HG03139 (cell line): ENCODE measurements around the gene FXYD1.
"Not testable (repeated sequence)": the region's sequence is repeated elsewhere in the genome, so short reads cannot be mapped to it uniquely, and the experiment has no call there.

Experiments
- ATAC-seq: cut with Tn5 transposase; IDR thresholded peaks from one replicate; pipeline ENCODE4 v1.9.1; 2021; ENCODE audit not compliant: unreplicated experiment

The FXYD1 gene

DNA sequence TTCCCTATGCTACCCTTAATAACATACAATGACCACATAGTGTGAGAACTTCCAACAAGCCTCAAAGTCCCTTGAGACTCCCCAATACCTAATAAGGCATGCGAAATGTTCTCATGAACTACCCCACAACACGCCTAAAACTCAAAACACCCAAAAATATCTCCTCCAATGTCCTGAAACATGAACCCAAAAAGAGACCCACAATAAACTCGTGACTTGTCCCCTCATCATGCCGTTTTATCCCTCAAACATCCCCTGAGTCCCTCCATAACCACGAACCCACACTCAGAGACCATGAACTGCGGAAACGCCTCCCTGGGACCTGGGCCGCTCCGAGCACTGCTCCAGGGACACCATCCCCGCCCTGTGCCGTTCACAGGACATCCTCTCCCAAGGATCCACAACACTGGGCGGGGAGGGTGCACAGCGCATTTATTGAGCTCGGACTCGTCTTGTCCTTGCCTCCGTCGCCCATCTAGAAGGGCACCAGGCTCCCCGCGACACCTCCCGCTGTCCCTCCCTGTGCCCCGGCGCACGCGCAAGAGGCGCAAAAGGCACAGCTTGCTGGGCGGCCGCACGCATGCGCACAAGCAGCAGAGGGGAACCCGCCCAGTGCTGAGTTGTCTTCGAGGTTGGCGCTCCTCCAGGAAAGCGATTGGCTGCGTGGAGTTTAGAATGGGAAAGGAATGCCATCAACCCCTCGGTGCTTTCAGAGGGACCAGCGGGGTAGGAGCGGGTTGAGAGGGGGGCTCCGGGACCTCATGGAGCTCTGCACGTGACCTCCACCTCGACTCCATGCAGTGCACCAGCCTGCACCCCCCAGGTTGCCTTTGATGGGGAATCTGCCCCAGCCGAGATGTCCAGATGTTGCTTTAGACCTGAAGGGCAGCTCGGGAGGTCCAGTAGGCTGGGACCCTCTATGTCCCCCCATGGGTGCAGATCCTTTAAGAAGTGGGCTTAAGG, 14.2 kb upstream of the FXYD1 start:
- peak; percentile 47 for ATAC-seq

DNA sequence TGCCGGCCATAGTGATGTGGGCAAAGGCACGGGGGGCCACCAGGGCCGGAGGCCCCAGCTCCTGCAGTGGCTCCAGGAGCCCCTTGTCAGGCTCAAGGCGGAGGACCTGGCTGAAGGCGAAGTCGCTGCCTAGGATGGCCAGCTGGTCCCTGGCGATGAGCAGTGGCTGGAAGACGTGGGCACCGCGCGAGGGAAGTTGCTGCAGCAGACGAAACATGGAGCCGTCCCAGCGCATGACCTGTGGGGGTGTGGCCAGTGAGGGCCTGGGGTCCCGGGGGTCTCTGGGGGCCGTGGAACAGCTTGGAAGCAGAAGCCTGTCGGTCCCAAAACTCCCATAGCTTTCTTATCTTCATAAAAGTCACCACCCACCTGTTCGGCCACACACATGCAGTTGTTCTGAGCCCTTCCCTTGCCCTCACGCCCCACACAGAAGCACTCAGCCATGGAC, 13.3 kb upstream of the FXYD1 start:
- no peak for ATAC-seq

DNA sequence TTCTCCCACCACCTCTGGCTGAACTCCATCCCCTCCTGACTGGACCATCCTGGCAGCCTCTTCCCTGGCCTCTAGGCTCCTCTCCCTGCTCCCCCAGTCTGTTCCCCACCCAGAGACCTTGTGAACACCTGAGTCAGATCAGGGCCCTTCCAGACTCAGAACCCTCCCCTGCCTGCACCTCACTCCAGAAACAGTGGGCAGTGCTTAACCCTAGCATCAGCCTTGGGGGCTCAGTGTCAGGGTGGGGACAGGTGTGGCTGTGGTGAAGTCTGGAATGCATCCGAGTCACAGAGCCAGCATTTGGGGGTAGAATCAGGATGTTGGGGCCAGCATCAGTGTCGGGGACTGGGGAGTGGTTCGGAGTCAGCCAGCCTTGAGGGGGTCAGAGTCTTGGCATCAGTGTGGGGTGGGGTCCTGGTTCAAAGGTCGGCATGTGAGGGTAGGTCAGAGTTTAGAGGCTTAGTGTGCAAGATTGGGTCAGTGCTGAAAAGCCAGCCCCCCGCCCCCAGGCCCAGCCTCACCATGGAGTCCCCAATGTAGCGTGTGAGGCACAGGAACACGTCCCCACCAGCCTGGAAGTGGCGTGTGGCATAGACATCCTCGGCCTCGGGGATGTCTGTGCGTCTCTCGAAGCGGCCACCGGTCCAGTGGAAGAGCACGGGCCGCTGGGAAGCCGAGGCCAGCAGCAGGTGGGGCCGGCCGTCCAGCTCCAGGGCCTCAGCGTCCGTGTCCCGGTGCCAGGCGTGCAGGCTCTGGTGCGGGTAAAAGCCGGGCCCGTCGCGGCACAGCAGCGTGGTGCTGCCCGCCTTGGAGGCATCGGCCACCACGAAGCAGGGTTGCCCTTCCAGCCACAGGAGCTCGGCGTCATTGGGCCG, 12.6 kb upstream of the FXYD1 start:
- no peak for ATAC-seq

DNA sequence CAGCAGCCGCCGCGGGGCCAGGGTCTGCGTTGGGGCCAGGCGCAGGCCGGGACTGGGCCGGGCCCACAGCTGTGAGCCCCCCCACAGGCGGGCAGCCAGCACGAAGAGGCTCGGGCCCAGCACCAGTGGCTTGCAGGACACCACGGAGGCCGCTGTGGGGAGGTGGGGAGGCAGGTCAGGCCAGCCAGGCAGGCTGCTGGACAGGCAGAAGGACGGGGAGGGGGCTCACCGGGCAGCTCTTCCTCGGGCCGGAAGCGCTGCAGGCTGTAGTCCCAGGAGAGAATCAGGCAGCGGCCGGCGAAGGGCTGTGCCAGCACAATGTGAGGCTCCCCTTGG, 12.0 kb upstream of the FXYD1 start:
- no peak for ATAC-seq

DNA sequence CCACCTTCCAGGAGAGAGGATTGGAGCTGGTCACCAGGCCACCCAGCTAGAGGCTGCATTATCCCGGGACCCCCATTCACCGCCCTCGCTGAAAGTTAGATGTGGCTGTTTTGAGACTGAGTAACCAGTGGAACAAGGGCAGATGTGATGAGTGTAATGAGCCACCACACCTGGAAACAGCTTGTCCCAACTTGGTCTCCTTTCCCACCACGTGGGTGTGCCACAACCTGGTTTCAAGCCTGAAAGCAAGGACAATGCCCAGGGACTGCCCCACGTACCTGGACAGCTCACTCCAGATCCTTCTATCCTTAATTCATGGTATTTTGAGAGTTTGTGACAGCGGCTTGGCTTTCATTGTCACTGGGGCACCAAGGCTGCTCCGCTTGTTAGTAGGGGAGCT, 10.8 kb upstream of the FXYD1 start:
- no peak for ATAC-seq

DNA sequence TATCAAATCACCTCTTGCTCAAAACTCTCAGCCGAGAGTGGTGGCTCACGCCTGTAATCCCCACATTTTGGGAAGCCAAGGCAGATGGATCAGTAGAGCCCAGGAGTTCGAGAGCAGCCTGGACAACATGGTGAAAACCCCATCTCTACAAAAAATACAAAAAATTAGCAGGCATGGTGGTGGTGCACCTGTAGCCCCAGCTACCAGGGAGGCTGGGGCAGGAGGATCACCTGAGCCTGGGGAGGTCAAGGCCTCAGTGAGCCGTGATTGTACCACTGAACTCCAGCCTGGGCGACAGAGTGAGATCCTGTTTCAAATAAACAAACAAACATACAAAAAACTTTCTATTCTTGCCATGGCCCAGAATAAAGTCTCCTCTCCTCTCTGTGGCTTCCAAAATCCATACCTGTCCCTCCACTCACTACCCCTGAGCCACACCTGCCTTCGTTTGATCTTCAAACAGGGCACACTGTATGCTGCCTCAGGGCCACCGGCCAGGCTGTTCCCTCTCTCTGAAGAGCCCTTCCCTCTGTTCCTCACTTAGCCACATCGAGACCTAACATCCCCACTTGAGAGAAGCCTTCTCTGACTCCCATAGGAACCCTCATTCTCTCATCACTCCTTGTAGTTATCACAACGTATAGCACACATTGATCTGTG, 10.1 kb upstream of the FXYD1 start:
- ATAC-seq = no peak

DNA sequence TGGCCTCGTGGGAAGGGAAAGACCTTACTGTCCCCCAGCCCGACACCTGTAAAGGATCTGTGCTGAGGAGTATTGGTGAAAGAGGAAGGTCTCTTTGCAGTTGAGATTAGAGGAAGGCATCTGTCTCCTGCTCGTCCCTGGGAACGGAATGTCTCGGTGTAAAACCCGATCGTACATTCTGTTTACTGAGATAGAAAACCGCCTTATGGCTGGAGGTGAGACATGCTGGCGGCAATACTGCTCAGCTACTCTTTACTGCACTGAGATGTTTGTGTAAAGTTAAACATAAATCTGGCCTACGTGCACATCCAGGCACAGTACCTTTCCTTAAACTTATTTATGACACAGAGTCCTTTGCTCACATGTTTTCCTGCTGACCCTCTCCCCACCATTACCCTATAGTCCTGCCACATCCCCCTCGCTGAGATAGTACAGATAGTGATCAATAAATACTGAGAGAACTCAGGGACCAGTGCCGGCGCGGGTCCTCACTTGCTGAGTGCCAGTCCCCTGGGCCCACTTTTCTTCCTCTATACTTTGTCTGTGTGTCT, 8.8 kb upstream of the FXYD1 start:
- ATAC-seq = not testable (repeated sequence)

DNA sequence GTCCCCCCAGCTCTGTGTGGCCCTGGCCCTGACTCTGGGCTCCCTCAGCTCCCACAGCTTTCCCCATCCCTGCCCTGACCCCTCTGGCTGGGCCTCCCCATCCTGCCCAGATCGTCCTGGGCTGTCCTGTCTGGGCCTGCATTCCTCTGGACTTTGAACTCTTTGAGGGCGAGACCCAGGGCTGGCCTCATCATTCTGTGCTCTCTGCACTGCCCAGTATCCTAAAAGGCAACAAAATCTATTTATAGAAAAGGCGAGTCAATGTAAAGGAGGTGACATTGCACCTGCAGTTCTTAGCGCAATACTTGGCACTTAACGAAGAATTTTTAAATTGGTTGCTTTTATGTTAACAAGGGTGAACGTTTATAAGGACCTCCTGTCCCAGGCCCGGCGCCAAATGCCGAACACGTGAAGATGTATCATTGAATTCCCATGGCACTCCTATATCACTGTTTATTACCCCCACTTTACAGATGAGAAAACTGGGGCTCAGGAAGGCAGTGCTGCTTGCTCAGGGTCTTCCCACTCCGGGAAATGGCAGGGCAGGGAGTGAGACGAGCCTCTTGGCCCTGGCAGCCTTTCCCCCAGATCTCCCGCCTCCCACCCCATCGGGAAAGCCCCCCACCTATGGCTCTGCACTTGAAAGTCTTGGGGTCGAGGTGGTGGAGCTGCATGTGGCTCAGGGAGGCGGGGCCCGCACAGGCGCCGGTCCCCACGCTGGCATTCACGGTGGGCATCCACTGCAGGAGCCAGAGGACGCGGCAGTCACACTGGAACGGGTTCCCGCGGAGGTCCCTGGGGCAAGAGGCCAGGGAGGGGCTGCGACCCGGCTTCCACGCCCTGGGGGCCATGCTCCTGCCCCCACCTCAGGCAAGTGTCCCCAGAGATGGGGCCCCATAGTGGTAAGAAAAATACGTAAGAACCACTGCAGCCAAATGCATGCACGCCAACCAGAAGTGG, 7.6 kb upstream of the FXYD1 start:
- ATAC-seq = no peak

DNA sequence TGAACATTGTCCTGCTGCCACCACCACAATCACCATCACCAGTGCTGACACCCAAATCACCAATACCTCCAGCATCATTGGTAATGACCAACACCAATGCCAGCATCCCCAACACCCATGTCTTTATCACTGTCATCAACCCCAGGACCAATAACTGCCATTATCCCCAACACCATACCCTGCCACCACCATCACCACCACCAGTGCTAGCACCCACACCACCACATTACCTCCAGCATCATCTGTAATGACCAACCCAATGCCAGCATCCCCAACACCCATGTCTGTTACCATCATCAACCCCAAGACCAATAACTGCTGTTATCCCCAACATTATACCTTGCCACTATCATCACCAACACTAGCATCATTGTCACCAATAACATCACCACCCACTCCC, 6.4 kb upstream of the FXYD1 start:
- no peak for ATAC-seq

DNA sequence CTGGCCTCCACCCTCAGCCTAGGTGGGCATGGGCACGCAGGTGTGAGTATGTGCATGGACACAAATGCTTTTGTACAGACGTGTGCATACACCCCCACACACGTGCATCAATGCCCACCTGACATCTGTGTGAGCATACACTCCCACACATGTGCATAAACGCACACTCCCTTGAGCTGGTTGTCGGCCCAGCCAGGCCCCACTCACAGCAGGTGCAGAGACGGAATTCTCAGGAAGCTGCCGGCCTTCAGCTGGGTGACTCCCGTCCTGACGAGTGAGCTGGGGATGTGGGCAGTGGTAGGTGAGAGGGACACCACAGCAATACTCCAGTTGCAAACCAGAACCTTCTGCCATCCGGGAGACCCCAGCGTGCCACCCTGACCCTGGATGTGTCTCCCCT, 4.8 kb upstream of the FXYD1 start:
- ATAC-seq = no peak

DNA sequence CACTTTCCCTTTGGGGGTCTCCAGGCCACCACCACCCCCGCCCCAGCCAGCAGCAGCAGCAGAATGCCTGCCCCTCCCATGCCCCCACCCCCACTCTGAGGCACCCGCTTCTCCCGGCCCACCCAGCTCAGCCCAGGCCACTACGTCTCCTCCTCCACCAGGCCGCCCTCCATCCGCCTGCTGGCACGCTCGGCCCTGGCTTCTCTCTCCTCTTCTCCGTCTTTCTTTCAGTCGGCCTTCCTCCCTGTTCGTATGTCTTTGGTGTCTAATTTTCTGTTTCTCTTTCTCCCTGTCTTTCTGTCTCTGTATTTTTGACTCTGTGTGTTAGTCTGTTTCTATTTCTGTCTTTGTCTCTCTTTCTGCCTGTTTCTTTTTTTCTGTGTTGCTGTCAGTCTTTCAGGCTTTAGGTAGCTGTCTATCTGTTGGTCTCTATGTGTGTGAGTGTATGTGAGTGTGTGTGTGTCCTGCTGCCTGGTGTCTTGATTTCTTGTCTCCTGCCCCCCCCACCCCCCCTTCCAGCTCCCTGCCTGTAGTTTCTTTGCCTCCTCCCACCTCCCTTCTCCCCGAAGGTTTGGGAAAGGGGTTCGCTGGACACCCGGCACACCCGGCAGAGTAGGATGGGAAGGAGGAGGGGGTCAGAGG, 3.9 kb upstream of the FXYD1 start, which contains the start of gene LGI4:
Gene LGI4 (minus strand): TSS at position 459 of the 642 bp plus-strand sequence. CDS start 379 bp downstream, at position 80.
- ATAC-seq = no peak

DNA sequence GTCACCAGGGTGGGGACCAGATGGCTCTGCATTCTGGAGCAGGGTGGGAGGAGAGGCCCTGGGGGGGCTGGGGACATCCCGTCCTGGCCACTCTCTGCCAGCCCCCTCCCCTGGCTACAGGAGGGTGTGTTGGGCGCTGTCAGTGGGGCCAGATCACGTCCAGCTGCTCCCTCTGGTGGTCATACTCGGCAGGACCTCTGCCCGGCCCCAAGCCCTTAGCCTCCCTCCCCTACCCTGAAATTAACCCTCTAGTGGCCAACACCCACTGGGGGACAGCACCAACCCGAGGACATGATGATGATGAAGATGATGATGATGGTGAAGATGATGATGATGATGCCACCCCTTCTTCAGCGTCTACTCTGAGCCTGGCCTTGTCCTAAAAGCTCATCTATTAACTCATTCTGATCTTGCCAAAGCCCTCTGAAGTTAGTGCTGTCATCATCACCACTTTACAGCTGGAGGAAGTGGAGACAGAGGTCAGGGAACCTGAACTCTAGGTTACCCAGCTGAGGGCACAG, 3.2 kb upstream of the FXYD1 start:
- ATAC-seq = no peak

DNA sequence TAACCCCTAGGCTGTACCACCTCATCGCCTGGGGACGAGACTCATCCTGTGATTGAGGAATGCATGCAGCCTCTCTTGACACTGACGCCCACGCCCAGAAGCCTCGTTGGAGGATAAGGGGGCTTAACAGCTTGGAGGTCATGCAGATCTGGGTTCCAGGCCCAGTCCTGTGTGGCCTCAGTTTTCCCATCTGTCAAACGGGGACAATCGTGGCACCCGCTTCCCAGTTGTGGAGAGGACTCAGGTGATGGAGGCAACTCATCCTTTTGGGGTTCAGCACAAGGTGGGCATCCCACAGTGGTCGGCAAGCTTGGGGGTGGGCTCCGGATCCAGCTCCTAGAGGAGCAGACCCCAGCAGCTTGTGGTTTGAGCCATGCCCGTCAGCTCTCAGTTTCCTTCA, 2.4 kb upstream of the FXYD1 start:
- no peak for ATAC-seq

DNA sequence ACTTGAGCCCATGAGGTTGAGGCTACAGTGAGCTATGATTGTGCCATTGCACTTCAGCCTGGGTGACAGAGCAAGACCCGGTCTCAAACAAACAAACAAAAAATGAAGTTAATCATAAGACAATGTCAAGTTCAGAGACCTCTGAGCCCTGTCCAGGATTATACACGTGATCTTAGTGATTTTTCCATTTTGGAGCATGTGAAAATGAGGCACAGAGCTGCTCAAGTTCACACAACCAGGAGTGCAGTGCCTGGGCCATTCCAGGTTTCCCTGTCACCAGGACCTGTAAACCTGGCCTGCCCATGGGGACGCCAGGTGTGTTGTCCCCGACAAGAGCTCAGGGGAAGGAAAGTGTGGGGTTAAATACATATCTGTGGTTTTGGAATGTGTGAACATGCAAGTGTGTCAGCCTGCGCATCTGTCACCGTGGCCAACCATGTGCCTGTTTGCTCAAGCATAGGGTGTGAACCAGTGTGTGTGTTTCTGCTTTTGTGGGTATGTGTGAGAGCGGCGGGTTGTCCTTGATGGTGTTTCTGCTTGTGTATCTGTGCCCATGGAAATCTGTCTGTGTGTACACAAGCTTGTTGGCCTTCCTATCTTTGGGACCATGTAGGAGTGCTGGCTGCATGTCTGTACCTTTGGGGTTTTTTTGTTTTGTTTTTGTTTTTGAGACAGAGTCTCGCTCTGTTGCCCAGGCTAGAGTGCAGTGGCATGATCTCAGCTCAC, 1.5 kb upstream of the FXYD1 start:
- ATAC-seq = no peak

DNA sequence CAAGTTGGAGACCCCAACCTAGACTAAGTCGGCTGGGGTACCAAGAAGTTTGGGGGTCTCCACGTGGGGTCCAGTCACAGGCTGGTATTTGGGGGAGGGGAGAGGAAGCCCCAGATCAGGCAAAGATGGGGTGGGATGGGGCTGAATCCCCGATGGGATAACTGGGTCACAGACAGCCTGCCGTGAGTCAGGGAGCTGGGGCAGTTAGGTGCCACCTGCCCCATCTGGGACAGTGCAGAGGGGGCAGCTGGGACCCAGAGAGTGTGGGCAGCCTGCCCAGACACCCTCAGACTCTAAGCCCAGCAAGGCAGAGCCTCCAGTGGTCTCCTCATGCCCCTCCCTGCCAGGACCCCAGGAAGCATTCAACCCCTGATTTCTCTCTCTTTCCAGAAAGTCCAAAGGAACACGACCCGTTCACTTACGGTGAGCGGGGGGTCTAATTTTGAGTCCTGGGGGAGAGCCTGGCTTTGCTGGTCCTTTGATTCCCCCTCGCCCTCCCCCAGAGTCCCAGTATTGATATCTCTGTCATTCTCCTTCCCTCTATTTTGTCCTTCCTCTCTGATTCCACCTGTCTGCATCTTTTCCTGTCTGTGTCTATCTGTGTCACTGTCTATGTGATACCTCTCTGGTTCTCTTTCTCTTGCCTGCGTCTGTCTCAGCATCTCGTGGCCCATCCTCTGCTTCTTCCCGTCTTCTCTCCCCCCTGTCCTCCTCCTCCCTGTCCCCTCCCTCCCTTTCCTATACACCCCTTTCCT, 1.8 kb downstream of the FXYD1 start:
- ATAC-seq = no peak

DNA sequence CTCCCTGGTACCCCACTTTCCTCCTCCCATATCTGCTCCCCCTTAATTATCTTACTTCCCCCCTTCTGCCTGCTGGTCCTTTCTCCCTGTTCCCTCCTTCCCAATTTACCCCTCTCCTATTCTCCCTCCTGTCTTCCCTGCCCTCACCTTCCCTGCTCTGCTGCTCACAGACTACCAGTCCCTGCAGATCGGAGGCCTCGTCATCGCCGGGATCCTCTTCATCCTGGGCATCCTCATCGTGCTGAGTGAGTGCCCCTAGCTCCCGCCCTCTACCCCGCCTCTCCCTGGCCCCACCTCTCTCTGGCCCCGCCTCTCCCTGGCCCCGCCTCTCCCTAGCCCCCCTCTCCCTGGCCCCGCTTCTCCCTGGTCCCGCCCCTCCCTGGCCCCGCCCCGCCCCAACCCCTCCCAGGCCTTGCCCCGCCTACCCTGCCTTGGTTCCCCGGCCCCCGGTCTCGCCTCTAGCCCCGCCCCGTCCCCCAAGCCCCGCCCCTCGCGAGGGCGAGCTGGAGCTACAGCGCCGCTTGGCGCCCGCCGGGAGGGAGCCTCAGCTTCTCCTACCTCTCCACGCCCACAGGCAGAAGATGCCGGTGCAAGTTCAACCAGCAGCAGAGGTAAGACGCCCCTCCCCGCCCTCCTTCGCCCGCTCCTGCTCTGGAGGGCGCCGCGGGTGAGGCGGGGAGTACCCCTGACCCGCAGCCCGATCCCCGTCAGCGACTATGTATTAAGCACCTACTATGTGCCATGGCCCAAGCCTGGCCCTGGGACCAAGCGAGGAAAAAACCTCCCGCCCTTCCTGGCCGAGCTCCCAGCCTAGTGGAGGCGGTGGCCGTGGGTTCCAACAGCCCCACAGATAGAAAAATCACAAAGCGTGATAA, 2.6 kb downstream of the FXYD1 start:
- no peak for ATAC-seq
